GM12864 (cell line): ENCODE results near the gene NHSL2.

Experiments used
- DNase-seq: peaks from one replicate; pipeline ENCODE4 v3.0.0-alpha.2; 2011; ENCODE audit warnings: low read depth
- H3K4me3 ChIP-seq: 2 replicates; pipeline ENCODE4 v1.5.1; 2011; ENCODE audit warnings: mild to moderate bottlenecking, low read depth, low read length, control low read depth
- TF ChIP-seq, protein P1 (sequence below): IDR thresholded peaks from 2 replicates; pipeline ENCODE4 v1.5.1; 2011; ENCODE audit warnings: low read depth, mild to moderate bottlenecking, moderate library complexity, low read length, control low read depth, inconsistent platforms; ENCODE audit errors: missing control alignments

Gene NHSL2

DNA sequence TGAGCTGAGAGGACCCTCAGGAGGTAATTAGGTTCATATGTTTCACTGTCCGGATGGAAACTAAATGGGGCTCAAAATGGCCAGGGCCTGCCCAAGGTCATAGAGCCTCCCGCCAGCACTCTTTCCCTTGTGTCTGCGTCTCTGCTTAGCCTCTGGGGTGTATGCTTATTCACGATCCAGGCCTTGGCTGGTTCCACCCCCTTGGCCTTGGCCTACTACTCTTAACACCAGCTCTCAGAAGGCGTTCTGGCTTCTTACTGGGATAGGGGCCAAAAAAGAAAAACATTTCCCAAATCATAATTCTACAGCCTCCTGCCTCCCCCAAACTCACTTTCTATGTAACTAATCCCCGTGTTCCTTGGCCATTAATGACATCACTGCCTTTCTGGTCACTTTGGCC is 152.3 kb downstream of the NHSL2 start:
- TF ChIP-seq, protein P1, sequence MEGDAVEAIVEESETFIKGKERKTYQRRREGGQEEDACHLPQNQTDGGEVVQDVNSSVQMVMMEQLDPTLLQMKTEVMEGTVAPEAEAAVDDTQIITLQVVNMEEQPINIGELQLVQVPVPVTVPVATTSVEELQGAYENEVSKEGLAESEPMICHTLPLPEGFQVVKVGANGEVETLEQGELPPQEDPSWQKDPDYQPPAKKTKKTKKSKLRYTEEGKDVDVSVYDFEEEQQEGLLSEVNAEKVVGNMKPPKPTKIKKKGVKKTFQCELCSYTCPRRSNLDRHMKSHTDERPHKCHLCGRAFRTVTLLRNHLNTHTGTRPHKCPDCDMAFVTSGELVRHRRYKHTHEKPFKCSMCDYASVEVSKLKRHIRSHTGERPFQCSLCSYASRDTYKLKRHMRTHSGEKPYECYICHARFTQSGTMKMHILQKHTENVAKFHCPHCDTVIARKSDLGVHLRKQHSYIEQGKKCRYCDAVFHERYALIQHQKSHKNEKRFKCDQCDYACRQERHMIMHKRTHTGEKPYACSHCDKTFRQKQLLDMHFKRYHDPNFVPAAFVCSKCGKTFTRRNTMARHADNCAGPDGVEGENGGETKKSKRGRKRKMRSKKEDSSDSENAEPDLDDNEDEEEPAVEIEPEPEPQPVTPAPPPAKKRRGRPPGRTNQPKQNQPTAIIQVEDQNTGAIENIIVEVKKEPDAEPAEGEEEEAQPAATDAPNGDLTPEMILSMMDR = no peak
- DNase-seq = no peak
- H3K4me3 ChIP-seq = no peak overlapping the region

GRCh38 chrX:72069350-72070160 is 158.9 kb downstream of the NHSL2 start:
- TF ChIP-seq, protein P1 = no peak
- H3K4me3 ChIP-seq = no peak overlapping the region
- no peak for DNase-seq

- H3K4me3 ChIP-seq = no peak overlapping the region
- no peak for DNase-seq
- TF ChIP-seq, protein P1 = no peak
These were observed 160.6 kb downstream of the NHSL2 start for GRCh38 chrX:72071213-72071612.

DNA sequence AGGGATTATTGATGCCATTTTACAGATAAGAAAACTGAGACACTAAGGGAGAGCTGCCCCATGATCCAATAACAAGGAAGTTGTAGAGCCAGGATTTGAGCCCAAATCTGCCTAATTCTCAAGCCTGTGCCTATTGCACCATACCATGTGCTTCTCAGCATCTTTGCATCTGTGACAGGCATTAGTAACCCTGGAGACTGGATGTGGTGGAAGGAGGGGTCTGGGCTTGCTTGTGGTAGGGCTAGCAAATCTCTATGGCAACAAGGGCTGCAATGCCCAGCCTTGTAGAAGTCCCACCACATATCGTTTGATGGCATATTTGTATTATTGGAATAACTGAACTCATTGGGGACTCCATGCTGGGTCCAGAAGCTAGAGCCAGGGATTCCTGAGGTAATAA is 163.0 kb downstream of the NHSL2 start:
- no peak for DNase-seq
- no peak overlapping the region for H3K4me3 ChIP-seq
- TF ChIP-seq, protein P1 = no peak

DNA sequence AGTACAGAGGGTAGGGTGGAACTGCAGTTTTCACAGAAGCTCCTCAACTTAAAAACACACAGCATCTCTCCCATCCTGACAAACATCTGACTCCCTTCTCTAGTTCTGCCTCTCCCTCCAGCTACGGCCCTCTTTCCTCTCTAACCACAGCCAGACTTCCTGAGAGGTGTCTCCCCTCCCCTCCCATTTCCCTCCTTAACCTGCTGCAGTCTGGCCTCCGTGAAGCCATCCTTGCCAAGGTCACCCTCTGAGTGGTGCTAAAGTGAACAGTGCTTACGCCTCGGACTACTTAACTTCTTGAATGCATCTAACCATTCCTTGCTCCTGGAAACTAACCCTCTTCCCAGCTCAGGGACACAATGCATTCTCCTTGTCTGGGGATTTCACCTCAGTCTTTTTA is 167.8 kb downstream of the NHSL2 start:
- no peak for DNase-seq
- TF ChIP-seq, protein P1 = no peak

GRCh38 chrX:72079607-72080006 is 169.0 kb downstream of the NHSL2 start:
- TF ChIP-seq, protein P1 = no peak
- H3K4me3 ChIP-seq = no peak overlapping the region
- no peak for DNase-seq

More for the DNA sequence above, 167.8 kb downstream of the NHSL2 start:
- H3K4me3 ChIP-seq = no peak overlapping the region

GRCh38 chrX:72080150-72080549 is 169.5 kb downstream of the NHSL2 start:
- TF ChIP-seq, protein P1 = no peak
- no peak for DNase-seq
- no peak overlapping the region for H3K4me3 ChIP-seq
